HPDE6-E6E7 (cell line): ENCODE results near the gene RBM33.
A peak's percentile ranks its signal among the peaks of the same experiment; 100 is the strongest.
"Not testable (repeated sequence)": the region's sequence is repeated elsewhere in the genome, so short reads cannot be mapped to it uniquely, and the experiment has no call there.

Experiments
- DNase-seq: peaks from one replicate; pipeline ENCODE4 v3.0.0; 2011; ENCODE audit warnings: missing footprints; ENCODE audit errors: extremely low spot score

Gene RBM33

GRCh38 chr7:155688237-155688636, 43.8 kb downstream of the RBM33 start:
- DNase-seq: not testable (repeated sequence)

- DNase-seq: not testable (repeated sequence)
These were observed 46.2 kb downstream of the RBM33 start for GRCh38 chr7:155690655-155691054.

- DNase-seq: no peak
These were observed 47.9 kb downstream of the RBM33 start for GRCh38 chr7:155692317-155692716.

- DNase-seq: no peak
These were observed 49.4 kb downstream of the RBM33 start for GRCh38 chr7:155693826-155694225.

- DNase-seq: no peak
These were observed 50.4 kb downstream of the RBM33 start for GRCh38 chr7:155694851-155695250.

- DNase-seq: no peak
These were observed 52.3 kb downstream of the RBM33 start for GRCh38 chr7:155696747-155697146.

GRCh38 chr7:155698633-155699032, 54.2 kb downstream of the RBM33 start:
- DNase-seq: no peak

GRCh38 chr7:155699180-155699579, 54.7 kb downstream of the RBM33 start:
- no peak for DNase-seq

GRCh38 chr7:155700847-155701246, 56.4 kb downstream of the RBM33 start:
- DNase-seq: no peak

GRCh38 chr7:155701972-155702544, 57.6 kb downstream of the RBM33 start:
- DNase-seq: no peak

- DNase-seq: peak; percentile 54
These were observed 58.2 kb downstream of the RBM33 start for GRCh38 chr7:155702616-155703015.

GRCh38 chr7:155705623-155706360, 61.3 kb downstream of the RBM33 start:
- DNase-seq: no peak

GRCh38 chr7:155706376-155706775, 61.9 kb downstream of the RBM33 start:
- no peak for DNase-seq

- DNase-seq: no peak
These were observed 65.0 kb downstream of the RBM33 start for GRCh38 chr7:155709453-155709852.

- DNase-seq: no peak
These were observed 65.6 kb downstream of the RBM33 start for GRCh38 chr7:155710031-155710430.

- DNase-seq: no peak
These were observed 66.1 kb downstream of the RBM33 start for GRCh38 chr7:155710530-155710929.

- DNase-seq: no peak
These were observed 66.6 kb downstream of the RBM33 start for GRCh38 chr7:155711081-155711480.

- DNase-seq: no peak
These were observed 68.9 kb downstream of the RBM33 start for GRCh38 chr7:155713384-155713783.

GRCh38 chr7:155714702-155715101, 70.2 kb downstream of the RBM33 start:
- no peak for DNase-seq

GRCh38 chr7:155715111-155715805, 70.8 kb downstream of the RBM33 start:
- no peak for DNase-seq

- DNase-seq: no peak
These were observed 72.7 kb downstream of the RBM33 start for GRCh38 chr7:155717010-155717744.

GRCh38 chr7:155721056-155721455, 76.6 kb downstream of the RBM33 start:
- DNase-seq: no peak
